C4-2B (cell line): Measurements from ENCODE around the gene SH3BGRL2.

Experiments
- CTCF ChIP-seq: fragments of 450-650 bp; conservative IDR thresholded peaks from 2 replicates; pipeline ENCODE4 v1.5.1; 2017; ENCODE audit warnings: mild to moderate bottlenecking
- ZFX ChIP-seq: fragments of 450-650 bp; IDR thresholded peaks from 2 replicates; pipeline ENCODE4 v1.6.1; 2017

DNA sequence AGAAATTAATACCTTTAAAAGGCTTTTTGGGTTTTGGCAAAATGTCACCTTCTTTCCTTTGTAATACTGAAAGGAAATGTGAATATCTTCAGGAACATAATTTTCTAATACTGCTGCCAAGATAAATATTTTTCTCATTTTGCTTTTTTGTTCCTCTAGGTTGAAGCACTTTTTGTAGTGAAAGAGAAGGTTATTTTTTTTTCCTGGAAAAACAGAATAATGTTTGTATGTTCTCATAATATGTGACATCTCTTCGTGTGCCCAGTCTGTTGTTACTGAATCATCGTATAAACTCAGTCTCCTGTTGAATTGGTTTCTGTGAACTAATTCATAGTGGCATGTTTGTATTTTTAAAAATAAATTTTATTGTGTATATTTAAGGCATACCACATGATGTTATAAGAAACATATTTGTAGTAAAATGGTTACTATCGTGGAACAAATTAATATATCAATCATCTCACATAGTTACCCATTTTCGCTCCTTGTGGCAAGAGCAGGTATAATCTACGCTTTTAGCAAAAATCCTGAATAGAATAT lies 74.4 kb downstream of the SH3BGRL2 start:
- TF ChIP-seq CTCF (no peak), ZFX (no peak)
